Endometrium (tissue), 2 donors: ENCODE results near the gene CEP41.
A peak's percentile ranks its signal among the peaks of the same experiment; 100 is the strongest.

Source experiments
- FAIRE-seq: peaks from 2 replicates; lab custom pipeline; 2012; peaks lifted over from hg19 to GRCh38; lab: Jason Lieb, UNC
- donor health status: control.
- donor health status: control.

CEP41 gene, protein sequence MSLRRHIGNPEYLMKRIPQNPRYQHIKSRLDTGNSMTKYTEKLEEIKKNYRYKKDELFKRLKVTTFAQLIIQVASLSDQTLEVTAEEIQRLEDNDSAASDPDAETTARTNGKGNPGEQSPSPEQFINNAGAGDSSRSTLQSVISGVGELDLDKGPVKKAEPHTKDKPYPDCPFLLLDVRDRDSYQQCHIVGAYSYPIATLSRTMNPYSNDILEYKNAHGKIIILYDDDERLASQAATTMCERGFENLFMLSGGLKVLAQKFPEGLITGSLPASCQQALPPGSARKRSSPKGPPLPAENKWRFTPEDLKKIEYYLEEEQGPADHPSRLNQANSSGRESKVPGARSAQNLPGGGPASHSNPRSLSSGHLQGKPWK

DNA sequence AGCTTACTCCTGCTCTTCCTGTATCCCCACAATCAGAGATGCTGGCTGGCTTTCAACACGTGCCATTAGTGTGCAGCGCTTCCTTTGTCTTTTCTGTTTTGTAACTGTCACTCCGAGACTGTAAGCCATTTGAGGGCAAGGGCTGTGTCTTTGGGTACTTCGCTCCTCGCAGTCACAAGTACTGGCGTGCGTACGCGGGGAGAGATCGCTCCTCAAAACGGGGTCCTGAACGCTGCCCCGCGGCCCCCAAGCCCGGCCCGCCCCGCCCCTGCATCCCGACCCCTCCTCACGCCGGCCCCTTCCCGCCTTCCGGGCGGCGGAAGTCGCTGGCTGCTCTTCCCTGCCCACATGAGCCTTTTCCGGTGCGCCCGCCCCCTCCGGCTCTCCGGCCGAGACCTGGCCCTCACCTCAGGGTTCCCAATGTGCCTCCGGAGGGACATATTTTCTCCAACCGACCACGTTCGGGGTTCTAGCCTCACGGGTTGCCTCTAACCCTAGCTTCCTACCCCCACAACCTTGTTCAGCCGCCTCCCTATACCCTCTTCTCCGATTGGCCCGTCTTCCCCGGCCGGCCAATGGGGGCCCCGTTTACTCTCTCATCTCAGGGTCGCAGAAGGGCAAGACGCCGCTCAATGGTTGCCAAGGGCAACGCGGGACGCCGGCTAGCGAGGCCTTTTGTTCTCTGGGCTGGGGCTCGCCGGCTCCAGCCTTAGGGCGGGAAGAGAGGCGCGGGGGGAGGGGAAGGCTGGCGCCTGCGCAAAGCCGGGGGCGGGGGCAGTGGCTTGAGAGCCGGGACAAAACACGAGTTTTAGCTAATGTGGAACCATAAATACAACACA lies at the start of gene CEP41:
Gene CEP41, minus strand, starts transcription at position 490 of the 839 bp plus-strand sequence. Its CDS starts 50 bp downstream, at position 440.
- FAIRE-seq: peak; percentile 59

DNA sequence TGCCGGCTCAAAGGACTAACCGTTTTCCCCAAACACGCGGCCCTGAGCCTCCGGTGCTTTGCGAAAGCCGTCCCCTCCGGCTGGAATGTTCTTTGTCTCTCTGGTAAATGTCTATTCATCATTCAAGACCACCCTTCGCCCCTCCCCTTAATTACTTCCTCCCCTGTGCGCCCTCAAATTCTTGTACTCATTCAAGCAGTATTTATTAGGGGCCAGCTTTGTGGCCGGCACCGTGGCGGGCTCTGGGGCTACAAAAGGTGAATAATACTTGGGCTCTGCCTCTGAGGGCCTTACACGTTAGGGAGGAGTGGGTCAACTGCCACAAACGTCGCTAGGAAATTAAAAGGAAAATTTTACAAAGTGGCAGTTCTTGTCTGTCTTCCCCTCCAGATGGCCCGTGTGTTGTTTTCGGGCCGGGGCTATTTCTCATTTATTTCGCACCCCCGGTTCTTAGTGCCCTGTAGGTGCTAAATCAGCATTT lies 49.5 kb upstream of the CEP41 start:
- no peak for FAIRE-seq

DNA sequence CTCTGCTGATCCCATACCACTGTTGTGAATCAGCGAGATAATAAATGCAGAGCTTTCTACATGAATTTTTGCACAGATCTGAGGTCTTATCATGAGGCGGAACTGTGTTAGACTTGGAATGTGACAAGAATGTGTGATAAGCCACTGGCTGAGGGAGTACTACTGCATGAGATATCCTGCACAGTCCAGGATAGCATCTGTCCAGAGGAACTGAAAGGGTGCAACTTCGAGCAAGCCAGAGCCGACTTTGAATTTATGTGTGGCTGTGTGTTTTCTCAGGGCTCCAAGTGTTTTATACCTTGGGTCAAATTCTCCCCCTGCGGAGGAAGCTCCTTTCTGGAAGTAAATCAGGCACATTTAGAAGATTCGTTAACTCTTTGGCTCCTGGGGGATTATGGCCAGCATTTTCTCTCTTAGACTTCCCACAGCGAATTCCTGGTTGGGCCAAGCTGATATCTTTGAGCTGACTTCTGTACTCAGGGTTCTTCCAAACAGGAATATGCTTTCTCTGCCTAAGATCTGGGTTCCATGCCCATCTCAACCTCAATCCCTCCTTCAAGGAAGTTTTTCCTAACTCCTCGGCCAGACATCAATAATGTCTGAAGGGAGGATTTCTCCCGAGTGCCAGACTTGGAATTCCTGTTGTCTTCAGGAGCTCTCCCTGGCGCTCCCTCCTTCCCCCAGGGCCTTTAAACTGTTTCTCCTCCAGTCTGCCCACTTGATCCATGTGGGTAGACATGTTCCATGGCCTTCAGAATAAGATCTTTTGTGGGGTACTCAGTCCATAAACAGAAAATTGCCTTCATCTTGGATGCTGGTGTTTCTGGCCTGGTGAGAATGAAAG lies 48.5 kb upstream of the CEP41 start:
- no peak for FAIRE-seq

DNA sequence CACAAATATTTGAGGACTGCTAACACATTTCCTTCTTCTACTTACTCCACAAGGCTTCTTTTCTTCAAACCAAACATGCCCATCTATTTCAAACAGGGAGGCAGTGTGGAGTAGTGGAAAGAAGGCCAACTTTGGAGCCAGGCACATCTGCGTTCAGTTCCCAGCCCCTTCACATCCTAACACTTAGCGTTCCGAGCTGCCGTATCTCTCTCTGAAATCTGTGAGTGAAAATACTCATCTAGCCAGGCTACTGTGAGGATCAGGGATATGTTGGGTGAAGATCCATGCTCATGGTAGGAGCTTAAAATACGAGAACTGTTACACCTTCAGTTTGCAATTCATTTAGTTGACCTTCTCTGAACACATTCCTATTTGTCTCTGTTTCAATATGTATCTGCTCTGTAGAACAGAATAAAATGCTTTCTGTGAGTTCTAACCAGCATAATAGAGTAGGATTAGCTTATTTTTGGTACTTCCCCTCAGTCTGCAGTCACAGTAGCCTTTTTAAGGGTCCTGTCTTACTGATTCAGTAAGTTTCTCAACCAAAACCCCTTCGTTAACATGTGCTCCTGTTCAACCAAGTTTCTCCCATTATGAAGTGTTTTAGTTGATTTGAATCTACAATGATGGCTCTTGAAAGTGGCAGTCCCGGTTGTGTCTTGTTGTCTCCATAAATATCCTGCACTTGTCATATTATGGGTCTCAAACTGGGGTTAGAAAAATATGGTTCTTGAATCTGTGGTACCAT lies 47.8 kb upstream of the CEP41 start:
- FAIRE-seq: no peak

DNA sequence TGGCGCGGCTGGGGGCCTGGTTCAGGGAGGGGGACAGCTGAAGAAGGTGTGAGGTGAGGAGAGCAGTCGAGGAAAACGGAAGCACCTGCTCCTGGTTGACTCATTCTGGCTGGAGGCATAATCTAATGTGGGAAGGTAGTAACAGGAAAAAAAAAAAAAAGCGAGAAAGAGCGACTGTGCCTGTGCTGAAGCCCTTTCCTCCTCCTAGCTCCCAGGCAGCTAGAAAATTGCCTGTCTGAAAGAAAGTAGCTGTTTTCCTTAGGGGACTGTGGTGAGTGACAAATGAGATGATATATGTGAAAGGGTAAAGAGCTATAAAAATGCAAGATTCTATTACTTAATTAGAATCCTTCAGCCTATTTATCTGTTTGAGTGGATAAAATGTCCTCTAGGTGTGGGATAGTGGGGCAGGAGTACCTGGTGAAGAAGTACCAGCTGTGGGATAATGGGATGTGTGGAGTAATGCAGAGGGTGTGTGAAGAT lies 46.2 kb upstream of the CEP41 start:
- no peak for FAIRE-seq

DNA sequence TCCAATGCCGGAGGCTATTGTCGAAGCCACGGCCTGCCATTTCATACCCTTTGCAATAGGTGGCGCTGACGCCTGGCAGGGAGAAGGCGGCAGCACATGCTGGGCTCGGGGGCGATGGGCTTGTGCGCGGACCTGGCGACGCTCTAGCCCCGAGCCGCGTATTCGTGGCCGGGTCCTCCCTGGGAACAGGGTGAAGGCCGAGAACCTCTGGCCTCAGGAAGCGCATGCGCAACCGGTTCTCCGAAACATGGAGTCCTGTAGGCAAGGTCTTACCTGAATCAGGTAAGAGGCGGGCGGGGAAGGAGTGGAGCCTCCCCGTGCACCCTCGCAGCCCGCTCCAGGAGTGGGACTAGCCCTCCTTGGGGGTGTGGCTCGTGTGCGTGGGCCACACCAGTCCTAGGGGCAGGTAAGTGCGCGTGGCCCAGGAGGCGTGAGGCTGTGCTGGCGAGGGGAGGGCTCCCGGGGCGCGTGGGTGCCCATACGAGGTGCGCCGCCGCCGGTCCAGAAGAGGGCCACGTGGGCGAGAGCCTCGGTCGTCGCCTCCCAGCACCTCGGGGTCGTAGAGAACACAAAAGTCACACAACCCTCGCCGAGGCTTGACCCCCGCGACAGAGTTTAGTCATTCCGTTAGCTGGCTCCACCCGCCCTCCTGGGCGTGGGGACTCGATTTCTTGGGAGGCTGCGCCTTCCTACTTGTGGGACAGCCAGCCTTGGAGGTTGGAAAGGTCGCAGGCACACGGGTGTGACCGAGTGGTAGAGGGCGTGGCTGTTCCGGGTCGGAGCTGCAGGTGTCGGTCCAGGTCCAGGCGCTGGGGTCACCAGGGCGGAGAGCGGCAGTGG lies 45.5 kb upstream of the CEP41 start:
- no peak for FAIRE-seq

DNA sequence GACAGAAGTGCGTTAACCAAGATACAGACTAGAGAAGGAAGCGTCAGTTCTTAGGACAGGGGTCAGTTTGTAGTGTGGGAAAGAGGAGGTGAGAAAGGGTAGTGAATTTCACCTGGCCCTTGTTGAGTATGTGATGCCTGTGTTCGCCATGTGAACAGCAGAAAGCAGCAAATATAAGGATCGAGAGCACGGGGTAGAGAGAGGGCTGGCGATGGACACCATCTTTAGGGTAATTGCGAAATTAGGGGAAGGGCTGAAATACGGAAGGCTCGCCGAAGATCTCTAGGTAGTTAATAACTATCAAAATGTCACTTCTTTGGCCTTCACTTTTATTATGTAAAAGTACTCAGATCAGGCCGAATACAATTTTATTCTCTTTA lies 44.9 kb upstream of the CEP41 start:
- no peak for FAIRE-seq

DNA sequence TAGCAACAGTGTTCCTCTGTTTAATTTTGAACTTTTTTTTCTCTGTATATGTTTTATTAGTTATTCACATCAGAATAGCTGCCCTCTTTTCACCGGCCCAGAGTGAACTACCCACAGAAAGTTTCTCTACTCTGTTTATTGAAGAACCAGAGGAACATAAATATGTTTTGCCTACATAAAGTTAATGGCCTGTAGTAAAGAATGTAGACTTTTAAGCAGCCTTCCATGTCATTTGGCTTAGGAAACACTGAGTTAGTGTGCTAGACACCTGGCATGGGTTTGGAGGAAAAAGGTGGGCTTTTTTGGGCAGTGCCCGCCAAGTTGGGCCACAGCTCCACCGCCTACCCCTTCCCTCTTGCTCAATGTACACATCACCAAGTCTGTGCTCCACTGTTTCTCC lies 42.2 kb upstream of the CEP41 start:
- FAIRE-seq: no peak

DNA sequence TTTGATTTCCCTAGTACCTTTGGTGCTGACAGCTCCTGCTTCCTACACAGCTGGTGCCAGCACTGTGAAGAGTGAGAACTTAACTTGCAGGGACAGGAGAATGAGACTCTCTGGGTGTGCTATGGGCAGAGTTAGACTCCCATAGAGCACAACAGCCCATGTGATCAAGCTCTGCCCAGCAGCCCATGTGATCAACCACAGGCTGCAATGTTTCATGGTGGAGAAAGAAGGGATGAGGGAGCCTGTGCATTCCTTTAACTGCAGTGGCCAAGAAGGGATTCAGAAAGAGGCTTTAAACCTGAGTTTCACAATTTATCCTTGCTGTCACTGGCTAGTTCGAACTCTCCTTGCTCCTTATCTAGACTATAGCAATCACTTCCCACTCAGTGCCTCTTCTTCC lies 41.1 kb upstream of the CEP41 start:
- no peak for FAIRE-seq

DNA sequence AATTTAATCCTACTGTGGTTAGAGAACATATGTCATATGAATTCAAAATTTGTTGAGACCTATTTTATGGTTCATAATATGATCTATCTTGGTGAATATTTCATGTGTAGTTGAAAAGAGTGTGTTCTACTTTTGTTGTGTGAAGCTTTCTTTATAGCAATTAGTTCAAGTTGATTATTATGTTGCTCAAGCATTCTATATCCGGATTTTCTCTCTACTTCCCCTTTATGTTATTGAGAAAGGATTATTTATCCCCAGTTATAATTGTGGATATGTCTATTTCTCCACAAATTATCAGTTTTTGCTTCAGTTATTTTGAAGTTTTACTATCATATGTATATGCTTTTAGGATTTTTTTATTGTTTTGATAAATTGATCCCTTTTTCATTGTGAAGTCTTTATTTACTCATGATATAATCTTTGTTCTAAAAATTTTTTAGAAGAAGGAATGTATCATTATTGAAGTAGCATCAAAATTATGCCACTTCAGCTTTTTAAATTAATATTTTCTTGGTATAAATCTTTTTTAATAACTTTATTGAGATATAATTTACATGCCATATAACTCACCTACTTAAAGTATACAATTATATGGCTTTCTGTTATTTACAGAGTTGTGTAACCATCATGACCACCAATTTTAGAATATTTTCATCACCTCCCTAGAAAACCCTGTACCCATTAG lies 39.0 kb upstream of the CEP41 start:
- FAIRE-seq: no peak

DNA sequence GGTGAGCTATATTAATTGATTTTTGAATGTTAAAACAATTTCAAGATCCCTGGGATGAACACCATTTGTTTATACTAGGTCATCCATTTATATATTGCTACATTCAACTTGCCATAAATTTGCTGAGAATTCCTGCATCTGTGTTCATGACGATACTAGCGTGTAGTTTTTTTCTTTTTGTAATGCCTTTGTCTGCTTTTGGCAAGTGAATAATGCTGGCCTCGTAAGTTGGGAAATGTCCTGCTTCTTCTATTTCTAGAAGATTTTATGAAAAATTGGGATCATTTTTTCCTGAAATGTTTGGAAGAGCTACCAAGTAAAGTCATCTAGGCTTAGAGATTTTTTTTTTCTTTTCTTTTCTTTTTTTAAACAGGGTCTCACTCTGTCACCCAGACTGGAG lies 38.2 kb upstream of the CEP41 start:
- FAIRE-seq: no peak

DNA sequence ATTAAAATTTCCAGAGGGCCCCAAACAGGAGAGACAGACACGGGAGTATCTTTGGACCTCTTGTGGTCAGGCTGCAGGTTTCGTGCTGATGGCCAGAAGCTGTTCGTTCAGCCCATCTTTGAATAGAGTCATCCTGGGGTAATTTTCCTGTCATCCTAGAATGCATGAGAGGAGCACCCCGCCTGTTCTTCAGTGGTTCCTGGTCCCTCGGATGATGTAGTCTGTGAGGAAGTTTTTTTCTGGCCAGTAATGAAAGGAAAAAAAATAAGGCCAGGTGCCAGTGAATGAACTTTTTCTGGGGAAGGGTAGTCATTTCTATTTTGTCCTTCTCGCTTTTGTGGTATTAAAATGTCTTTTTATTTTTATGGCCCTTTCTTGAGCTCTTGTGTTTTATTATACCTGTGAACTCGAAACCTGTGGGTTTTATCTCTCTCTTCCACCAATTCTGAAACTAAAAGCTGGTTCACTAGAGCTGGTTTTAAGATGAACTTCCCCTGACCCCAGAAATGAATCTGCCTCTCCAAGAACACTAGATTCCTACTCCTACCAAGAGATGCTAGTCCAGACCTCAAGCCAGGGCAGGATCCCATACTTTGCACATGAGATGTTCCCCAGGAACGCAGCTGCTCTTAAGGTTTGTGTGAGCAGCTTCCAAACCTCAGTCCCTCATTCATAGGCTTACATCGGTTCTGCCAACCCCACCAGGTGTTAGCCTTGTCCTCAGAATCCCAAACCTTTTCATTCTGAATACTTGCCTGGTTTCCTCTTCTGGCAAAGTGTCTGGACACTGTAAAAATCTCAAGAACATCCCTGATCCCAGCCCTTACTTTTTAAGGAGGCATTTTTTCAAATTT lies 35.7 kb upstream of the CEP41 start:
- FAIRE-seq: no peak

DNA sequence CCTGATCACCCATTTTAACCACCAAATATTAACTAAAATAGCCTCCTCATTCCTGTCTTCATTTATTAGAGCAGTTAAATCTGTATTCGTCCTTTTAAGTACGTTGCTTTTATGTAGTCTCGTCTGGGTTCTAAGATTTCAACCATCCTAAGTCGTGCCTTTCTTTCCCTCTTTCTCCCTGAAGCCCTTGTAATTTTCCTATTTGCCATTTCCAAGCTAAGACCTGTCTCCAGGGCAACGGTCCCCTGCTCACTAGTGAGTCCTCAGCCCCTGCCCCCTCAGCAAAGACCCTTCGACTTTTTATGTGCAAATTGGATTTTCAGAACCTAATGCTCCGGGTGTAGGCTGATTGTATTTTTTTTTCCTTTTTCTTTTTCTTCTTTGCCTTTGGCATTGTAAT lies 35.0 kb upstream of the CEP41 start:
- no peak for FAIRE-seq

DNA sequence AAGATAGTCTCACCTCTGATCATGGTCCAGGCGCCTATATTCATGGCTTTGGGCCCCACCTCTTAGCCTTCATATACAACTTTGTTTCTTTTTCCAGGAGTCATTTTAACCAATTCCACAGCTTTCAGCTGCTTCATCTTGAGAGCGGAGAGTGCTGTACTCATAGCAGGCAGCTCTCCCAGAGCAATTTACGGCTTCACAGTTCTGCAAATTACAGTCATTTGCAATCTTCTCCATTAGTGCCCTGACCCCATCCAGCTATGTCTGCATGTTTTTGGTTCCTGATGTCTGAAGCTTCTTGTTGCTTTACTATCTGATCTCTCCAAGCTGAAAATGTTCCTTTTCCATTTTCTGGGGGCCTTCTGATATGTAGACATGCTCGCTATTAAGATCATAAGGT lies 33.1 kb upstream of the CEP41 start:
- FAIRE-seq: no peak

DNA sequence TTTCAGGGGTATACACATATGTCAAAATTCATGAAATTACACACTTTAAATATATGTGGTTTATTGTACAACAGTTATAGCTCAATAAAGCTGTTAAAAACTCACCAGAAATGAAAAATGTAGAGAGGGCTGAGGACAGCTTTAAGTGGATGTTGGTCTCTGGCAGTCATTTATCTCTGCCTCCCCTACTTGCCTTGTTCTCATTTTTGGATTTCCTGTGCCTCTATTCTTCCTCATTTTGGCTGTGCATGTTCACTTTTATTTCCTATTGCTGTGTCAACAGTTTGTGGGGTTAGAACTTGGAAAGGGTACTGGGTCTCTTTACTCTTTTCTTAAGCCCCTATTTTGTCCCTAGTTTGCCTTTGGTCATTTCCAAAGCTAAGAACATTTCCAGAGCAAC lies 32.5 kb upstream of the CEP41 start:
- FAIRE-seq: no peak

DNA sequence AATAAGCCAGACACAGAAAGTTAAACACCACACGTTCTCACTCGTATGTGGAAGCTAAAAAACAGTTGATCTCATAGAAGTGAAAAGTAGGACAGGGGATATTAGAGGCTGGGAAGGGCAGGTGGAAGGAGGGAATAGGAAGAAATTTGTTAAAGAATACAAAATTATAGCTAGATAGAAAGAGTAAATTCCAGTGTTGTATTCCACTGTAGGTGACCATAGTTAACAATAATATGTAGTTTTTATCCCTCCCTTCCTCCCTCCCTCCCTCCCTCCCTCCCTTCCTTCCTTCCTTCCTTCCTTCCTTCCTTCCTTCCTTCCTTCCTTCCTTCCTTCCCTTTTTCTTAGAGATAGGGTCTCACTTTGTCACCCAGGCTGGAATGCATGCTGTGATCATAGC lies 31.2 kb upstream of the CEP41 start:
- no peak for FAIRE-seq

DNA sequence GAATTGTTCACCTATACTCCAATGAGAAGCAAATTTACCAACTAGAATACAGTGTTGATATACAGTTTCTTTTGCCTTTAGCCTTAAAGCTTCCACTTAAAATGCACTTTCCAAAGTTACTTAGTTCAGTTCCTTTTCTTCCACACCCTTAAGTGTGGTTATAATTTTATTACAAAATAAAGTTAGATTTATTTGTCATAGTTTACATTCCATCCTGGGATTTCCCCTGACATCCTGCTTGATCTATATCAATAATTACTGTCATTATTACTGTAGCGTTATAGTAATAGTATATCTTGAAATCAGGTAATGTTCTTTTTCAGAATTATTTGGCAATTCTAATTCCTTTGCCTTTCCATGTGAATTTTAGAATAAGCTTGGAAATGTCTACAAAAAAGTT lies 27.8 kb upstream of the CEP41 start:
- no peak for FAIRE-seq

DNA sequence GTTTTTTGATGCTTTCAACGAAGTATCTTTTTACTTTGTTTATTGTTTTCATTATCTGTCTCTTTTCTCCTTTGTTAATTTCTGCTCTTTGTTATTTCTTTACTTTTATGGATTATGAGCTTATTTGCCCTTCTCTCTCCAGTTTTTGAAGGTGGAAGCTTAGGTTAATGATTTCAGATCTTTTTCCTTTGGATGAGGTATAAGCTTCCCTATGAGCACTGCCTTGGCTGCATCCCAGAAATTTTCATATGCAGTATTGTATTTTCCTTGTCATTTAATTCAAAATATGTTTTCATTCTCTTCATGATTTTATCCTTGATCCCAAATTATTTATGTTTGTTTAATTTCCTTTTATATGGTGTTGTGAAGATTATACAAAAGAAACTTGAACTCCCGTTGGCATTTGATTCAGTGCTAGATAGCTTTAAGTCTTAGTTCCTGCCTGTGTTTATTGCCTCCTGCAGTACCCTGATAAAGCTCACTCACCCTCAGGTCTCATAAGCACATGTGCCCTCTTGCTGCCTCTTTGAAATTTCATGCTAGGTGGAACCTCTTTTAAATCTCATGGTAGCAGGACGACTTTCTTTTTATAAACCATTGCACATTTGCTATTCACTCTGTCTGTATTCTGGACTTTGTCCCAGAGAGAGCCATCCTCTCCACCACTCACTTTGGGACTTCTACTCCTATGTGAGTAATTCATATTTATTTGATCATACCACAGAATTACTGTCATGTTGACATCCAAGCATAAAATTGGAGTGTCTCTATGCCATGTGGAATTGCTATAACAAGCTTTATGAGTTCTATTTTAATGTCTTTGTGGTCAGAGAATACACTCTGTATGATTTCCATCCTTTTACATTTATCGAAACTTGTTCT lies 23.0 kb upstream of the CEP41 start:
- FAIRE-seq: no peak
